OCI-LY7 (cell line): ENCODE data around the gene AGBL1.

Source experiments
- CTCF ChIP-seq: fragments of 200-600 bp; sonication (generic); conservative IDR thresholded peaks from 2 replicates; pipeline ENCODE4 v1.5.1; 2014; ENCODE audit warnings: mild to moderate bottlenecking, antibody characterized with exemption, low read length, moderate library complexity, mixed read lengths
- EZH2phosphoT487 ChIP-seq: fragments of 200-600 bp; sonication (generic); IDR thresholded peaks from 2 replicates; pipeline ENCODE4 v1.6.1; 2018; ENCODE audit warnings: low read depth, borderline replicate concordance, mild to moderate bottlenecking, mixed run types, antibody characterized with exemption, low read length, moderate library complexity, mixed read lengths

GRCh38 chr15:86425746-86426145 is 346.1 kb downstream of the AGBL1 start:
- TF ChIP-seq CTCF (no peak), EZH2phosphoT487 (no peak)
